Muscle of back (tissue), 11 donors: ENCODE measurements around the gene SLC35D1. TPM values are rescaled to one million over a fixed set of nuclear protein-coding genes. Genes with fewer than 3 reads are reported as not detected.
"Not testable (repeated sequence)": the region's sequence is repeated elsewhere in the genome, so short reads cannot be mapped to it uniquely, and the experiment has no call there.

ENCODE experiments used
- DNase-seq, 3 donors: peaks; one replicate each; pipeline versions ENCODE4 v3.0.0 to v3.0.0-alpha.2; 2013
- polyA plus RNA-seq, 10 donors: library from polyadenylated mRNA; unstranded; fragments of 120-200 nt; gene quantifications; one replicate each; pipeline ENCODE4 v1.2.1, GENCODE V29; 2013; ENCODE audit not compliant: insufficient read length in 10 of 10

Gene SLC35D1
- polyA plus RNA-seq, 10 donors, result 5.7 to 9.3 (median 7.9) TPM

GRCh38 chr1:66993076-66993475 lies 60.9 kb downstream of the SLC35D1 start:
- DNase-seq, result no peak

GRCh38 chr1:66985835-66986234 lies 68.1 kb downstream of the SLC35D1 start:
- DNase-seq, result no peak

- no peak for DNase-seq
Observed at GRCh38 chr1:66984491-66984890, 69.5 kb downstream of the SLC35D1 start.

- DNase-seq, result no peak
Observed at GRCh38 chr1:66982561-66983260, 71.2 kb downstream of the SLC35D1 start.

- DNase-seq, result no peak
Observed at GRCh38 chr1:66981679-66982078, 72.3 kb downstream of the SLC35D1 start.

- no peak for DNase-seq
Observed at GRCh38 chr1:66980745-66981367, 73.1 kb downstream of the SLC35D1 start.

- not testable (repeated sequence) for DNase-seq
Observed at GRCh38 chr1:66979621-66980020, 74.3 kb downstream of the SLC35D1 start.

GRCh38 chr1:66978201-66978600 lies 75.7 kb downstream of the SLC35D1 start:
- DNase-seq, result no peak

GRCh38 chr1:66968574-66968973 lies 85.4 kb downstream of the SLC35D1 start:
- DNase-seq, result no peak

GRCh38 chr1:66966188-66966873 lies 87.6 kb downstream of the SLC35D1 start:
- not testable (repeated sequence) for DNase-seq

GRCh38 chr1:66957938-66958337 lies 96.0 kb downstream of the SLC35D1 start:
- no peak for DNase-seq

GRCh38 chr1:66954208-66954607 lies 99.7 kb downstream of the SLC35D1 start:
- DNase-seq, result no peak

- DNase-seq, result peak in 1 of 3 donors; percentile 16
Observed at GRCh38 chr1:66951513-66951912, 102.4 kb downstream of the SLC35D1 start.

Other genes starting within 250 kb of the SLC35D1 start
- gene DNAI4, start 129.3 kb downstream of the SLC35D1 start, polyA plus RNA-seq, result 1 to 10 TPM; 2.5 to 4.9 (median 3.6) TPM
- gene MIER1, start 129.2 kb downstream of the SLC35D1 start, polyA plus RNA-seq, result 10 to 100 TPM; 18.7 to 28.7 (median 23.9) TPM
- under 1 TPM in 1 of 10 donors, not detected in 9; 0.32 TPM for gene C1orf141, start 80.8 kb upstream of the SLC35D1 start, polyA plus RNA-seq
- under 1 TPM in 3 of 10 donors, not detected in 7; 0.04 to 0.12 (median 0.10) TPM for gene IL23R, start 112.3 kb upstream of the SLC35D1 start, polyA plus RNA-seq